PC-9 (cell line): ENCODE measurements around the gene TAF3. TPM values are rescaled to one million over a fixed set of nuclear protein-coding genes. Genes with fewer than 3 reads are reported as not detected.

Experiments
- BruUV-seq: library from RNA; stranded (reverse); fragments of 400-500 nt; replicated peaks from 2 replicates; lab custom pipeline; 2021; lab: Mats Ljungman, UMichigan
- CTCF ChIA-PET: fragments of 300-600 bp; sonication (Branson Sonifier 250); formaldehyde crosslinking; loops from one replicate; lab custom pipeline; 2022; ENCODE audit warnings: antibody characterized with exemption; lab: Charles Lee
- POLR2A ChIA-PET: fragments of 300-600 bp; sonication (Branson Sonifier 250); formaldehyde crosslinking; loops from one replicate; lab custom pipeline; 2022; ENCODE audit warnings: antibody characterized with exemption; ENCODE audit not compliant: unreplicated experiment; lab: Charles Lee
- DNase-seq, 2 experiments: peaks; one replicate each; pipeline versions ENCODE4 v3.0.0 to v3.0.0-alpha.2; 2015 to 2022; ENCODE audit warnings: mixed read lengths in 1 of 2
- H2AFZ ChIP-seq: fragments of 200-600 bp; sonication (generic); 2 replicates; pipeline ENCODE4 v1.8.1; 2017; ENCODE audit warnings: antibody characterized with exemption
- H3F3A ChIP-seq: fragments of 200-600 bp; sonication (generic); 2 replicates; pipeline ENCODE4 v1.8.1; 2017; ENCODE audit warnings: antibody characterized with exemption, mild to moderate bottlenecking, low read depth; ENCODE audit not compliant: insufficient read depth
- H3K27ac ChIP-seq: fragments of 200-600 bp; sonication (generic); 2 replicates; pipeline ENCODE4 v1.6.1; 2016; ENCODE audit warnings: mixed run types
- H3K27me3 ChIP-seq: fragments of 200-600 bp; sonication (generic); 2 replicates; pipeline ENCODE4 v1.6.1; 2016; ENCODE audit warnings: low read depth, mixed run types; ENCODE audit not compliant: insufficient read depth
- H3K36me3 ChIP-seq: fragments of 200-600 bp; sonication (generic); 2 replicates; pipeline ENCODE4 v1.6.1; 2016; ENCODE audit warnings: low read depth, mixed run types
- H3K4me1 ChIP-seq: fragments of 200-600 bp; sonication (generic); replicated peaks from 2 replicates; pipeline ENCODE4 v1.6.1; 2016; ENCODE audit warnings: mixed run types; ENCODE audit not compliant: insufficient read depth
- H3K4me2 ChIP-seq: fragments of 200-600 bp; sonication (generic); 2 replicates; pipeline ENCODE4 v1.6.1; 2017; ENCODE audit warnings: mixed run types
- H3K4me3 ChIP-seq: fragments of 200-600 bp; sonication (generic); 2 replicates; pipeline ENCODE4 v1.6.1; 2016; ENCODE audit warnings: mixed run types
- H3K79me2 ChIP-seq: fragments of 200-600 bp; sonication (generic); 2 replicates; pipeline ENCODE4 v1.6.1; 2017; ENCODE audit warnings: low read depth, mixed run types
- H3K9me2 ChIP-seq: fragments of 200-600 bp; sonication (generic); 2 replicates; pipeline ENCODE4 v1.8.1; 2017; ENCODE audit warnings: mild to moderate bottlenecking; ENCODE audit not compliant: insufficient read depth
- H3K9me3 ChIP-seq: fragments of 200-600 bp; sonication (generic); 2 replicates; pipeline ENCODE4 v1.8.1; 2016; ENCODE audit warnings: low read depth; ENCODE audit not compliant: insufficient read depth
- H4K20me1 ChIP-seq: fragments of 200-600 bp; sonication (generic); 2 replicates; pipeline ENCODE4 v1.8.1; 2017; ENCODE audit not compliant: insufficient read depth
- EZH2 ChIP-seq: fragments of 200-600 bp; sonication (generic); IDR thresholded peaks from 2 replicates; pipeline ENCODE4 v1.8.0; 2017; ENCODE audit warnings: antibody characterized with exemption, low read depth
- intact Hi-C: fragments of 100-400 bp; cut with micrococcal nuclease; formaldehyde crosslinking; loops from one replicate; pipeline ENCODE4 v1.10.0; 2022; ENCODE audit not compliant: unreplicated experiment
- total RNA-seq: library from RNA; stranded (reverse); gene quantifications from 2 replicates; pipeline ENCODE4 v1.2.3, GENCODE V29; 2021
- TF ChIP-seq, protein P1 (sequence below): fragments of 200-600 bp; sonication (generic); conservative IDR thresholded peaks from 2 replicates; pipeline ENCODE4 v1.6.1; 2017; ENCODE audit warnings: mixed run types, antibody characterized with exemption, mild to moderate bottlenecking, moderate library complexity

The TAF3 gene
- total RNA-seq, 1 experiment from 2014 or later: 7.7 TPM

DNA sequence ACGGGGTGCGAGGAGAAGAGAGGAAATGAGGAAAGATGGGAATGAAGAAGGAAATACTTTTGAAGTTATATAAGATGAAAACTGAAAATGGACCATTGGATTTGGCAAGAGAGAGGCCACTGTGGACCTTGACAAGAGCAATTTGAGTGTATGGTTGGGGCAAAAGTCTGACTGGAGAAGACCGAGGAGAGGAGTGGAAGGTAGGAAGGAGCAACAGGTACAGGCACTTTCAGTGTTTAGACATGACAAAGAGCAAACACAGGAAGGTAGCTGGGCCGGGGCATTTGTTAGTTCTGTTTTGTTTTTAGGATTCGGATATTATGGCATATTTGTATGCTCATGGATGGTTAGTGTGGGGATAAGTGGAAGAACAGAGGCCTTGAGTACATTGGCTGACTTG lies 99.4 kb downstream of the TAF3 start:
- no peaks in the 10 kb centered on the region for H4K20me1 ChIP-seq
- H3K79me2 ChIP-seq: no peaks in the 10 kb centered on the region
- no peak overlapping the region for H3K4me3 ChIP-seq
- H3K4me1 ChIP-seq: no peaks in the 10 kb centered on the region
- intact Hi-C loops: no loop called here
- no peaks in the 10 kb centered on the region for H3K27me3 ChIP-seq
- no peak for TF ChIP-seq EZH2
- TF ChIP-seq, protein P1, sequence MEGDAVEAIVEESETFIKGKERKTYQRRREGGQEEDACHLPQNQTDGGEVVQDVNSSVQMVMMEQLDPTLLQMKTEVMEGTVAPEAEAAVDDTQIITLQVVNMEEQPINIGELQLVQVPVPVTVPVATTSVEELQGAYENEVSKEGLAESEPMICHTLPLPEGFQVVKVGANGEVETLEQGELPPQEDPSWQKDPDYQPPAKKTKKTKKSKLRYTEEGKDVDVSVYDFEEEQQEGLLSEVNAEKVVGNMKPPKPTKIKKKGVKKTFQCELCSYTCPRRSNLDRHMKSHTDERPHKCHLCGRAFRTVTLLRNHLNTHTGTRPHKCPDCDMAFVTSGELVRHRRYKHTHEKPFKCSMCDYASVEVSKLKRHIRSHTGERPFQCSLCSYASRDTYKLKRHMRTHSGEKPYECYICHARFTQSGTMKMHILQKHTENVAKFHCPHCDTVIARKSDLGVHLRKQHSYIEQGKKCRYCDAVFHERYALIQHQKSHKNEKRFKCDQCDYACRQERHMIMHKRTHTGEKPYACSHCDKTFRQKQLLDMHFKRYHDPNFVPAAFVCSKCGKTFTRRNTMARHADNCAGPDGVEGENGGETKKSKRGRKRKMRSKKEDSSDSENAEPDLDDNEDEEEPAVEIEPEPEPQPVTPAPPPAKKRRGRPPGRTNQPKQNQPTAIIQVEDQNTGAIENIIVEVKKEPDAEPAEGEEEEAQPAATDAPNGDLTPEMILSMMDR: no peak
- no peaks in the 10 kb centered on the region for H3K36me3 ChIP-seq
- H3K27ac ChIP-seq: no peak overlapping the region
- no peaks in the 10 kb centered on the region for H3K9me3 ChIP-seq
- H2AFZ ChIP-seq: no peak overlapping the region
- ChIA-PET POLR2A (no interaction called here), CTCF (no interaction called here)
- DNase-seq: no peak
- H3F3A ChIP-seq: no peaks in the 10 kb centered on the region
- no peaks in the 10 kb centered on the region for H3K9me2 ChIP-seq
- no TSS peak for BruUV-seq
- H3K4me2 ChIP-seq: no peak overlapping the region

DNA sequence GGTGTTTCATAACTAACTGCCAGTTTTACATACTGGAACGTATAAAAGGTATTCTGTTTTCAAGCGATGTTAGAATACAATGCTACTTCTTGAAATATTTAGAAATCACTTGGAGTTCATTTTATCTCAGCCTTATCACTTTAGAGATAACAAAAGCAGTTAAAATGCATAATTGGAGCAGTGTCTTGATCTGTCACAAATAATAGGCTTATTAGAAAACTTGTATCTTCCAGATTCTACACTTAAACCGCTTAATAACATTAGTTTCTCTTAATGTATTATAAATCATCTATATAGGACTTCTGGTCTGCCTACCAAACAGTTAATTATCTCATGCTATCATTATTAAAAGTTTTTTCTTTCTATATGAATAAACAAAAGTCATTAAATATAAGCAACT lies 104.4 kb downstream of the TAF3 start:
- DNase-seq: no peak
- H3K4me2 ChIP-seq: no peak overlapping the region
- no peaks in the 10 kb centered on the region for H3K79me2 ChIP-seq
- intact Hi-C loops: no loop called here
- H2AFZ ChIP-seq: no peak overlapping the region
- H4K20me1 ChIP-seq: no peaks in the 10 kb centered on the region
- no TSS peak for BruUV-seq
- no peaks in the 10 kb centered on the region for H3K4me1 ChIP-seq
- POLR2A ChIA-PET: no interaction called here
- no peaks in the 10 kb centered on the region for H3F3A ChIP-seq
- H3K9me3 ChIP-seq: no peaks in the 10 kb centered on the region
- CTCF ChIA-PET: no interaction called here
- no peaks in the 10 kb centered on the region for H3K27me3 ChIP-seq
- H3K4me3 ChIP-seq: no peak overlapping the region
- H3K36me3 ChIP-seq: no peaks in the 10 kb centered on the region
- no peak for TF ChIP-seq EZH2
- TF ChIP-seq, protein P1: no peak
- H3K27ac ChIP-seq: no peak overlapping the region
- H3K9me2 ChIP-seq: no peaks in the 10 kb centered on the region

DNA sequence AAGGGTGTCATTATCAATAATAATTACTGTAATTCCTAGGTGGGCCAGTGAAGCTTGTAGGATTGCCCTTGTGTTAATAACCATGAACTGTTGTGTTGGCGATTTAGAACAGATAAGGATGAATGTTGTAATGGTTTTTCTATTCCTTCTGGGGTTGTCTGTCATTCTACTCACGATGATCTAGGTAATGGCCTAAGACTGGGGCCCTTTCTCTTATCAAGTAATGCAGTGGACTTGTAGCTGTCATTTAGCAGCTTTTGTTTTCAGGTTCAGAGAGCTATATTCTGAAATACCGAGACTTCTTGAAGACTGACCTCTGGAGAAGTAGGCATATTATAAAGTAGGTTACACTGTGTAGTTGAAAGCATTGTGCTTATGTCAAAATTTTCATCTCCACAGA lies 110.2 kb downstream of the TAF3 start:
- Histone ChIP-seq H3K4me1 (no peaks in the 10 kb centered on the region), H3K4me2 (no peak overlapping the region), H3K9me2 (no peaks in the 10 kb centered on the region), H2AFZ (no peak overlapping the region), H3K4me3 (no peak overlapping the region), H4K20me1 (no peaks in the 10 kb centered on the region), H3K36me3 (no peaks in the 10 kb centered on the region), H3K9me3 (no peaks in the 10 kb centered on the region), H3K27ac (no peak overlapping the region), H3F3A (no peaks in the 10 kb centered on the region), H3K27me3 (no peaks in the 10 kb centered on the region), H3K79me2 (no peaks in the 10 kb centered on the region)
- no TSS peak for BruUV-seq
- no peak for DNase-seq
- CTCF ChIA-PET: no interaction called here
- POLR2A ChIA-PET: no interaction called here
- TF ChIP-seq, protein P1: no peak
- TF ChIP-seq EZH2: no peak
- intact Hi-C loops: no loop called here
